Measurements from ENCODE around the gene SLC9A8.

Gene SLC9A8

GRCh38 chr20:49818816-49819215 is 6.2 kb downstream of the SLC9A8 start:
- DNase-seq = no peak

DNA sequence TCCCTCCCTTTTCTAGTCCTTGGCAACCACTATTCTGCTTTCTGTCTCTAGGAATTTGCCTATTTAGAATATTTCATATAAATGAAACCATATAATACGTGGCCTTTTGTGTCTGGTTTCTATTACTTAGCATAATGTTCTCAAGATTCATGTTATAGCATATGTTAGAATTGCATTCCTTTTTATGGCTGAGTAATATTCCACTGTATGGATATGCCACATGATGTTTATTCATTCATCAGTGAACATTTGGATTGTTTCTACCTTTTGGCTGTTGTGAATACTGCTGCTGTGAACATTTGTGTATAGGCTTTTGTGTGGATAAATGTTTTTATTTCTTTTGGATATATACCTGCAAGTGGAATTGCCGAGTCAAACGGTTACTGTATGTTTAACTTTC is 7.1 kb downstream of the SLC9A8 start:
- no peak for DNase-seq

- DNase-seq = no peak
Measured at GRCh38 chr20:49821381-49821780, 8.8 kb downstream of the SLC9A8 start.

DNA sequence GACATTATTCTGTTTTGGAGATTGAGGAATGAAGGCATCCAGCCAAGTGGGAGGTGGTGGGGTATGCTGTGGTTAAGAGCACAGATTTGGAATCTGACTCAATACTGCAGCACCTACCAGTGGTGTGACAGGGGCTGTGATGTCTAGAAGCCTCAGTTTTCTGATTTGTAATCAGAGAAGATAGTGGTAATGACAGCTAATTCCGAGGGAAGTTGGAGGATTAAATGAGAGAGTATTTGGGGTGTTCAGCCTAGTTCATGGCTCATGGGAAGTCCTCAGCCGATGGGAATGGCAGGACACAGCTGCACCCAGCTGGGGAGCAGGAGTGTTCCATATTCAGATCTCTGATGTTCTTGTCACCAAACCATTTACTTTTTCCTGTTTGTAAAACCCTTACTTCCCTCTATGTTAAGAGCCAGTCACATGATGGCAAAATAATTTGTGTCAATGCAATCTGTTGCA is 9.3 kb downstream of the SLC9A8 start:
- no peak for DNase-seq

DNA sequence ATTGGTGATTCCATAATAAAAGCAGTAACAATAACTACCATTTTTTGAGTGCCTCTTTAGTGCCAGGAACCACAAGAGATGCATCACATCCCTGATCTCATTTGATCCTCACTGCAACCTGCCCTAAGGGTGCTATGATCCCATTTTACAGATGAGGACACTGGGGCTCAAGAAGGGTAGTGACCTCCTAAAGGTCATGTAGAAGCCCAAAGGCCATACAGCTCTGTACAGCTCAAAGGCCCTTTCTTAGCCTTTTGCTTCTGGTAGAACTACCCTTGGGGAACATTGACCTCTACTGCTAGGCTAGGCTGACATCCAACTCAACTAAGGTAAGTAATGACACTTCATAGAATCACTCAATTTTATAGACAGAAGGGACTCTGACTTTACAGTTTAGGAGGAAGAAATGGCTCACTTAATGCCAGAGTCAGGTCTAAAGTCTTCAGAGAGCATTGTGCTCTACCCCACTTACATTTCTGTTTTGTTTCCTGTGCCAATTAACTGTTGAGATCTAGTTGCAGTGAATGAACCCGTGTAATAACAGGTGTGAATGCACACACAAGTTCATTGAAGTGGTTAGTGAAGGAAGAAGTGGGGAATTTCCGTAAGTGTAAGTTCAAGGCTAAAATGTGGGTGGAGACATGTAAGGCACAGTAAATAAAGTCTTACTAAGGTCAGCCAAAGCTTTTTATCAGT is 10.7 kb downstream of the SLC9A8 start:
- DNase-seq = peak in 3 of 6 experiments; percentile 55 to 75 (median 66)

- DNase-seq = no peak
Measured at GRCh38 chr20:49824206-49824605, 11.6 kb downstream of the SLC9A8 start.

DNA sequence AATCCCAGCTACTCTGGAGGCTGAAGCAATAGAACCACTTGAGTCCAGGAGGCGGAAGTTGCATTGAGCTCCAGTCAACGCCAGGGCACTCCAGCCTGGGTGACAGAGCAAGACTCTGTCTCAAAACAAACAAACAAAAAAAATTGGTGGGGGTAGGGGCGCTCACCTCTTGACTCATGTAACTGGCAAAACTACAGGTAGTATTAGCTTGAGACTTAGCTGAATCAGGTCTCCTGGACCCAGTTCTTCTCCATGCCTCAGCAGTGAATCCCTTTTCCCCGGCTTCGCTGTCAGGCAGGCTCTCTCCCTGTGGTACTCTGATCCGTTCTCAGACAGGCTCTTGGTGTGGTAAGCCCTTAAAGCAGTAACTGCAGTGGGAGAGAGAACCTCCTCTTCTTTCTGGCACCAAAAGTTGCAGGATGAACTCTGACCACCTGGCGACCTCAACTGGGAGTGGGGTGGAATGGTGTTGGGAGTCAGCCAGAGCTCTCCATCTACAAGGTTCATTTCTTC is 12.9 kb downstream of the SLC9A8 start:
- DNase-seq = no peak

DNA sequence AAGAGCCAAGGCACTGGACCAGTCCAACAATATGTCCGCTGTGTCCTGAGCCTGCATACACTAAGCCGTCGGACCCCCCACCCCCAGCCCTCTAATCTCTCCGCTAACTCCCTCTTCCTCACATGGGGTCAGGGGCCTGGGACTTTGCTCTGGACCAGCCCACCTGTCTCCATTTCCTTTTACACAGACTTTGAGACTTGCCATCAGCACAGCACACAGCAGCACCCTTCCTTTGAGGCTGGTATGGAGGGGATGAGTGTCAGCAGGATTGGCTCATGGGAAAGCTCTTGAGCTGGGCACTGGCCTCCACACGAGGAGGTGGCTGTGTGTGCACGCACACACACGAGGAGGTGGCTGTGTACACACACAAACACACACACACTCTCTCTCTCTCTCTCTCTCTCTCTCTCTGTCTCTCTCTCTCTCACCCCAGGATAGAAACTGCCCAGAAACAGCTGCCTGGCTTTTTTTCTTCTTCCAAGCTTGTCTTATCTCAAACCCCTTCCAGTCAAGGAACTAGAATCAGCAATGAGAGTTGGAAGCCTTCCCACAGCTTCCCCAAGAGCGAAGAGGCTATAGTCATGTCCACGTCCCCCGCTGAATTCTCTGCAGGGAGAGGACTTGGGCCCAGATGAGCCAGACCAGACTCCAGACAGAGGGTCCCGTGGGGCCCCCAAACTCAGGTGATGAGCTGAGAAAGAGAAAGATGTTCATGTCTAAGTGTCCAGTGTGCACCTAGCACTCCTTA is 18.6 kb downstream of the SLC9A8 start:
- DNase-seq = no peak

GRCh38 chr20:49831770-49832631 is 19.4 kb downstream of the SLC9A8 start:
- DNase-seq = no peak

DNA sequence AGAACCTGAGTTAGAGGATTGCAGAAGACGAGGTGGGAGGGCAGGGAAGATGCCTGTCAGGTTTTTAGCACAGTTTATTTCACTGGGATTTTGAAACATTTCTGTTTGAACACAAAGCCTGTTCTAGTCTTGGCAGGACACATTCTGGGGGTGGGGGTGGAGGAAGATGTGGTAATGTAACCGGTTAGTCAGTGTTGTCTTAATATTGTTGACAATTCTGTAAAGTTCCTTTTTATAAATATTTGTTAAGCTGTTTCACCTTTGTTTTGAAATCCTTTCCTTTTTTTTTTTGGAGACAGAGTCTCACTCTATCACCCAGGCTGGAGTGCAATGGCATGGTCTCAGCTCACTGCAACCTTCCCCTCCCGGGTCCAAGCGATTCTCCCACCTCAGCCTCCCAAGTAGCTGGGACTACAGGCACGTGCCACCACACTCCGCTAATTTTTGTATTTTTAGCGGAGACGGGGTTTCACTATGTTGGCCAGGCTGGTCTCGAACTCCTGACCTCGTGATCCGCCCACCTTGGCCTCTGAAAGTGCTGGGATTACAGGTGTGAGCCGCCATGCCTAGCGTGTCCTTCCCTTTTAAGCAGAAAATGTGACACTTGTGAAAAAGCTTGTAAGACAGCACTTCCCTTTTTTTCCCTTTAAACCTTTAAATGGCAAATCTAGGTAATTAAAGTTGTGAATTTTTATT is 20.2 kb downstream of the SLC9A8 start:
- no peak for DNase-seq

DNA sequence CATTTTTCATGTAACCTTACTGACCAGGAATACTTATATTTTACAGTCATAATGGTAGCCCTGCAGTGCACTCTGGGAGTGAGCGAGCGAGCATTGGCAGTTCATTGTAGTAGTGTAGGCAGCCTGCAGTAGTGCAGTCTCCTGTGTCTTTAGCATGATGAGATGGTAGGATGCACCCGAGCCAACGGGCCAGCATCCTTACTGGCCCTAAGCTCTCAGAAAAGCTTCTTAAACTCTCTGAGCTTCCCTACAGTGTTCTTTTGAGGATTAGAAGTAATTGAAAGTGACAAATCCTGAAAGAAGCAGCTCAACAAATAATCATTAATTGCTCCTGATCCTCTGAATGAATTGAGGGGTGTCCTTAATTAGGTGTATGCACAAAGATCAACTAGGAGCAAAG is 20.9 kb downstream of the SLC9A8 start:
- DNase-seq = no peak

DNA sequence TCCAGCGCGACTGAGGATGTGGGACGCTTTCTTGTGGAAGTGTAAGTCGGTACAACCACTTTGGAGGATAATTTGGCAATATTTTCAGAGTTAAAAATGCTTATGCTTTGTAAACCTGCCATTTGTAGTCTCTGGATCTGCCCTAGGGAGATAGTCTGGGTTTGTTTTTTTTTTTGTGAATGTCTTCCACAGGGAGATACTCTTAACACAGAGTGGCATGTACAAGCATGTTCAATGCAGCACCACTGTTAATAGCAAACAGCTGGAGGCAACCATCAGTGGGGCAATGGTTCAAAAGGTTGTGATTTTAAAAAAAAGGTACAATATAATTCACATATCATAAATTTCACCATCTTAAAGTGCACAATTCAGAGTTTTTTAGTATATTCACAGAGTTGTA is 22.4 kb downstream of the SLC9A8 start:
- DNase-seq = no peak

GRCh38 chr20:49838546-49838945 is 25.9 kb downstream of the SLC9A8 start:
- no peak for DNase-seq

DNA sequence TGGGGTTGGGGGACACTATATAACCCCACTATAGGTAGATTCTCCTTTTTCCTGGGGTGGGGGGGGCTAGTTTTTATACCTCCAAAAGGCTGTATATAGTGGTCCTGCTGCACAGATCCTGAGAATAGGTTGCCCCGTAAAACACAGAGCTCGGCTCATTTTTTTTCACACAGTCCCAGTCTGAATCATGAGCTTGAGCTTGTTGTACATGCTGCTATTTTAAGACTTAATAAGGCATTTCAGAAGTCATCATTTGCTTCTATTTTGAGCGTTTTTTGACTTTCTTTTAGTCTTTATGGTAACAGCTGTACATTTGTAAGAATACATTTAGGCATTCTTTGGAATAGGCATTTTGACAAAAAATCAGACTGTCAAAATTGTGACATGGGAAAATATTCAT is 30.5 kb downstream of the SLC9A8 start:
- no peak for DNase-seq

DNA sequence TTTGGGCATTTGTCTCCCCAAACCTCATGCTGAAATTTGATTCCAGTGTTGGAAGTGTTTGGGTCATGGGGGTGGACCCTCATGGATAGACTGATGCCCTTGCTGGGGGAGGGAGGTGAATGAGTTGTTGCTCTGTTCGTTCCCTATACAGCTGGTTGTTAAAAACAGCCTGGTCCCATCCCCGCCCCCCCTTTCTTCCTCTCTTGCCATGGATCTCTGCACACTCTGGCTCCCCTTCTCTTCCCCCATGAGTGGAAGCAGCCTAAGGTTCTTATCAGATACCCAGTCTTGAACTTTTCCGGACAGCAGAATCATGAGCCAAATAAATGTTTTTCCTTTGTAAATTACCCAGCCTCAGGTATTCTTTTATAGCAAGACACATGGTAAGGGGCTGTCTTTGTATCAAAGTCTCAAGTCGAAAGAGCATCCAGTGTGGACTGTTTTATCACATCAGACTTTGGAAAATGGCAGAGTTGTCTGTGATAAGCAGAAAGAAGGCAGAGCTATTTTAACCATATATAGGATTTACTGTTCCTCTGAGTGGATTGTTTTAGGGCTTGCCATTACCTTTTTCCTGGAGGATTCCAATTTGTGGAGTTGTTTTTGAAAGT is 31.2 kb downstream of the SLC9A8 start:
- DNase-seq = no peak

DNA sequence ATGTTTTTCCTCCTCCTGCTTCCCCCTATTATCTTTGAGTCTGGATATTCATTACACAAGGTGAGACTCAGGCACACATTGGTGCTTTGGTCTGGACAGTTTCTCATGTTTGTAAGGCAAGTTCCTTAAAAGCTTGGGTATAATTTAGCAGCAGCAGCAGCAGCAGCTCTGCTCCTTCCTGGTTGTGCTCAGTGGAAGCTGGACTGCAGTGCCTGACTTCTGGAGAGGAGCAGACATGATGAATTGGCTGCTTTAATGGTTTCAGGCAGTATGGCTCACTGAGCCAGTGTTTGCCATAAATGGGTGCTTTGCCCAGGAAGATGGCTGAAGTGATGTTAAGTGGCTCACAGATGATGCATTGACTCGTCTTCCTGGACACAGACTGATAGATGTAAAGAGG is 32.4 kb downstream of the SLC9A8 start:
- no peak for DNase-seq

DNA sequence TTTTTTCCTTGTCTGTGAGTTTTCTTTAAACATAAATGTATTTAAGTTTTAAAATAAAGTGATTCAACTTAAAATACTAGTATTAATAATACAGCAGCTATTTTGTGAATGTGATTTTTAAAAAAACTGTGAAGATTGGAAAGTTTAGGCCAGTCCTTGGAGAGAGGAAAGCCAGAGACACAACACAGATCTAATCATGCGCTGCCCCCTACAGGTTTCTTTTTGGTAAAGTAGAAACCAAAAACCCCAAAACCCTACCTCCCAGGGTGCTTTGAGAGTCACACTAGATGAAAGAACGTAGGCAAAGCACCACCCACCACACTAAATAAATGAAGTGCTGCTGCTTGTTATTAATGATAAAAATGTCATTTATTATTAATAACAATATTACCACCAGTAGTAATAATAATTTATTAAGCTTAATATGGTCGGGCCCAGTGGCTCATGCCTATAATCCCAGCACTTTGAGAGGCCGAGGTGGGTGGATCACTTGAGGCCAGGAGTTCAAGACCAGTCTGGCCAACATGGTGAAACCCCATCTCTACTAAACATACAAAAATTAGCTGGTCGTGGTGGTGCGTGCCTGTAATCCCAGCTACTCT is 33.7 kb downstream of the SLC9A8 start:
- peak; percentile 11 to 71 (median 18) for DNase-seq

DNA sequence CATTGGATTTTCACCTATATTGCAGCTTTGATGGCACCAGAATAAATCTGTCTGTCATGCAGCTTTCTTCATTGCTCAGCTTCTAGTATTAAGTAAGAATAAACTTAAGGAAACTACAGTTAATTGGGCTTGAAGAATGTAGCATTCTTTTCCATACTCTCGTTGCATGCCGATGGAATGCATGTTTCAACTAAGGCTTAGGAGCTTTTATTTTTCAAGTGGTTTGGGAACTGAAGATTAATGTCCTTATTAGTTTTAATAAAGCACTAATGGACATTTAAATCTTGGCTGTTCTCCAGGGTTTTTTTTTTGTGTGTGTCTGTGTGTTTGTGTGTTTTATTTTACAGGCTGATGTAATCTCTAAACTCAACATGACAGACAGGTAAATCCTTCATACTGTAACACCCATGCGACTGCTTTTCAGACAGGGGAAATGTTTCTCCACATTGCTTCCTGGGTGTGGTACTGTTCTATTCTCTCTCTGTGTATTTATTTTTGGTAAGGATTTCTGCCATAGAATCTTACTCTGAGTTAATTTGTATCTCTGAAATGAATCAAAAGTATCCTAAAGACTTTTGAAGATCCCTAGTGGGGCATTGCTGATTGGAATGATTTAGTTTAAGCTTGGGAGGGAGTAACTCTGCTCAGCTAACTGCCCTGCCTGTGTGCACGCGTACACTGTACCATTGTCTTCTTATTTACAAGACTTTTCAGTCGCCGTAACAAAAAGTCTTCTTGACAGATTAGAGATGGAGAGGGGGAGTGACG is 38.0 kb downstream of the SLC9A8 start:
- no peak for DNase-seq

DNA sequence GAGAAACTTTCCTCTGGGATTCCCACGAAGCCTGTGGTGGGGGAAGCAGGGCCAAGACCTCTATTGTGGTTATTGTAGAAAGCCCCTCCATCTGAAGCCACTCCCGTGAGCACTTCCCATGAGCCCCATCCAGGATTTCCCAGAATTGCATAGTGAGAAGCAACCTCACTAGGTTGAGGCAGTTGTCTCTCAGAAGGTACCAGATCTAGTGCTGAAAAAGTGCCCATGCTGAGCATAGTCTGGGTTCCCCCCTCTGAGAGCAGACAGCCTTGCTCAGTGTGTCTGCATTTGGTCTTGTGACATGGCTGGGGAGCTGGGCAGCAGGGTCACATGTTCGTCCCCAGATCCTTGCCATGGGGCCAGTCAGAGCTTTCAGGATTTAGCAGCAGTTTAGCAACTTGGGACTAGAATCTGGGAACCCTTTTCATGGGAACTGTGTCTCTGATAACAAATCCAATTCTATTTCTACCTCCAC is 38.6 kb downstream of the SLC9A8 start:
- no peak for DNase-seq

GRCh38 chr20:49851991-49852390 is 39.4 kb downstream of the SLC9A8 start:
- DNase-seq = no peak
